Amygdala (tissue), 56 donors: ENCODE results near the gene CXorf38.
A peak's percentile ranks its signal among the peaks of the same experiment; 100 is the strongest.
"Not testable (repeated sequence)": the region's sequence is repeated elsewhere in the genome, so short reads cannot be mapped to it uniquely, and the experiment has no call there.

Experiments
- DNase-seq, 56 donors: peaks; one replicate each; lab custom pipeline; 2025; lab: John Stamatoyannopoulos, UW

The CXorf38 gene

DNA sequence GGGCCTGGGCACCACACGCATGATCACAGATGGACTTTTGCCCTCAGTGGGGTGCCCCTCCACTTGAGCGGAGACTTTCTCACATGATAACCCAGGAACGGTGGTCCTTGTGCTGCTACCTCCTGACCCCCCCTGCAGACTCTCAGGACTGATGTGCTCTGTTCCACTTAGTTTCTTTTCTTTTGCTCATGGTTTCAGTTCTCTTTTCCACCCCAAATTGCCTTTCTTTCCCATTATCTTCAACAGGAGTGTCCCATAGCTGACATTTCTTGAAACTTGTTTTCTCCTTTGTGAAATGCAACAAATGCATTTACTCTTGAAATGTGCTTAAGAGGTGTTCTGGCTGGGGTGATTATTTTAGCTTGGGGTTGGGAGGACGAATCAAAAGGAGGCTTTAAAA is 15.2 kb downstream of the CXorf38 start:
- DNase-seq: no peak

DNA sequence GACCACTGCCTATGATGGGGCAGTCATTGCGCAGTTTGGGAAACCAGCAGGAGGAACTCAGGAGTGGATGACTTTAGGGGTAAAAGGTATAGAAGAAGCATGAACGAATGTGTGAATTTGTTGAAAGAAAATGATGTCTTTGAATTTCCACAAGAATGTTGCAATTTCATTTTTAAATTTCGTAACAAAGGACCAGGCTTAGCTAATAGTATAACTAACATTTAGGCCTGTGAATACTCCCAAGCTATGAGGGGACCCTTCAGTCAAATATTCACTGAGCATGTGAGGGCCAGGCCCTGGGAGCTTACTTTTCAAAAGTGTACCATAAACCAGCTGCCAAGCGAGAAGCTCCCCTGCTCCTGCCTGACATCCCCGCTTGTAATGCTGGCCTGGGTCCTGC is 18.9 kb downstream of the CXorf38 start:
- DNase-seq: no peak

DNA sequence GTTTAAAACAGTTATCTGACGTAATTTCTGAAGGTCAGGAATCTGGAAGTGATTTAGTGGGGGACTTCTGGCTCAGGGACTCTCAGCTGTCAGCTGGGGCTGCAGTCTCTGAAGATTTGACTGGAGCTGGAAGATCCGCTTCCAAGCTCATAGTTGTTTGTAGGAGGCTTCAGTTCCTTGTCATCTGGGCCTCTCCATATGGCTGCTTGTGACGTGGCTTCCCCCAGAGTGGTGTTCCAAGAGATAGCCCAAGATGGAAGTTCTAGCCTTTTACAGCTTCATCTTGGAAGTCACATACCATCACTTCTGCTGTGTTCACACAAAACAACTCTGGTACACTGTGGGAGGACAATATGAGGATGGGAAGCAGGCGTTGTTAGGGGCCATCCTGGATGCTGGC is 22.1 kb downstream of the CXorf38 start:
- DNase-seq: peak in 3 of 56 donors; percentile 0 to 3 (median 2)

DNA sequence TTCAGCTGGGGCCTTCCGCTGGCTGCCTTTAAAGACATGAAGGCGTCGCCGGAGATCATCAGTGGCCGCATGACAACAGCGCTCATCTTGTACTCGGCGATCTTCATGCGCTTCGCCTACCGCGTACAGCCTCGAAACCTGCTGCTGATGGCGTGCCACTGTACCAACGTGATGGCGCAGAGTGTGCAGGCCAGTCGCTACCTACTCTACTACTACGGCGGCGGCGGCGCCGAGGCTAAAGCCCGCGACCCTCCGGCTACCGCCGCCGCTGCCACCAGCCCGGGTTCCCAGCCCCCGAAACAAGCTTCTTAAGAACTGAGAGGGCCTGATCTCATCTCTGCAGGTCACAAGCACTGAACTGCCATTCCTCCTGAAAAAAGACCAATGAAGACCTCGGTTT is 23.7 kb downstream of the CXorf38 start:
- DNase-seq: no peak

DNA sequence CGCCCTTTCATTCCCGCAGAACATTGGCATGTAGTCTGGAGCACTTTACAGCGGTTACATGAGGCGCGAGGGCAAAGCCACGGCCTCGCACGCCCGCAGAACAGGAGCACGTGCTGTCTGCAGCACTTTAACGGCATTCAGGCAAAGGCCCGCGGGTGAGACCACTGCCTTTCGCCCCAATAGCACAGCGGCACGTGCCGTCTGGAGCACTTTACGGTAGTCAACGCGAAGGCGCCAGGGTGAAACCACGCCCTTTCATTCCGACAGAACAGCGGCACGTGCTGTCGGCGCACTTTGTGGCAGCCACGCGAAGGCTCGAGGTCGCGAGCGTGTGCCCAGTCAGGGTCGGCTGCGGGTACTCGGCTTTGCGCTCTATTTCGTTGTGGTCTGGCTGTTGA is 24.2 kb downstream of the CXorf38 start, which contains the start of gene MPC1L:
Gene MPC1L (plus strand): TSS at position 290 of the 398 bp plus-strand sequence. CDS start 138 bp downstream, outside the sequence.
- DNase-seq: no peak

DNA sequence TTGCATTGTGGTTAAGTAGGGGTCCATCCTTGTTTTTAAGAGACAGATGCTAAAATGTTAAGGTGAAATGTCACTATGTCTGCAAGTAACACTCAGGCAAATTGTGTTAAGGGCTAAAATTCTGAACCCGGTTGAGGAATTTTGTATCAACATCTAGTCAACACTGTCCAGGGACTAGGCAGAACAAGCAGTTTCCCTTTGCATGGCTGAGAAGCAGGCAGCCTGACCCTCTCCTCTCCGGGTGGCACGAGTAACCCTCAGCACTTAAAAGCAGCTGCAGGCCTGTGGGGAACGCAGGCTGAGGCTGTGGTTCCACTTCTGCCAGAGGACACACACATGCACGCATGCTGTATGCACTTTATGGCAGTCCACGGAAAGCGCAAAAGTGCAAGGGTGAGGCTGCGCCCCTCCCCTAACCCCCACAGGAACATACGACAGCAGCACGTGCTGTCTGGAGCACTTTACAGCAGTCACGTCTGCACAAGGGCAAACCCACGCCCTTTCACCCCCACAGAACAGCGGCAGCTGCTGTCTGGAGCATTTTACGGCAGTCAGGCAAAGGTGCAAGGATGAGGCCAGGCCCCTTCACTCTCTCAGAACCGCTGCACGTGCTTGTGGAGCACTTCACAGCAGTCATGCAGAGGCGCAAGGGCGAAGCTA is 24.8 kb downstream of the CXorf38 start:
- no peak for DNase-seq

DNA sequence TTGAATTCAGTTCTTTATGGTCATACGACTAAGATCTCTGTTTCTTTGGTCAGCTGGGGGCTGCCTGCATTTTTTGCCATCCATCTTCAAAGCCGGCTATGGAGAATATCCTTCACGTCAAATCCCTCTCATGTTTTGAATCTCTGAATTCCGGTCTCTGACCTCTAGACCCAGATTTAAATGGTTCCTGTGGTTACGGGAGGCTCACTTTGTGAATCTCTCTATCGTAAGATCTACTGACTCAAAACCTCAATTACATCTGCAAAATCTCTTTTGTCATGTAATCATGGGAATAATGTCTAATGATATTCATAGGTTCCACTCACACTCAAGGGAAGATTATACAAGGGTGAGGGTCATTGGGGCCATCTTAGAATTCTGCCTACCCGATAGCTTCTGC is 29.8 kb downstream of the CXorf38 start:
- no peak for DNase-seq

DNA sequence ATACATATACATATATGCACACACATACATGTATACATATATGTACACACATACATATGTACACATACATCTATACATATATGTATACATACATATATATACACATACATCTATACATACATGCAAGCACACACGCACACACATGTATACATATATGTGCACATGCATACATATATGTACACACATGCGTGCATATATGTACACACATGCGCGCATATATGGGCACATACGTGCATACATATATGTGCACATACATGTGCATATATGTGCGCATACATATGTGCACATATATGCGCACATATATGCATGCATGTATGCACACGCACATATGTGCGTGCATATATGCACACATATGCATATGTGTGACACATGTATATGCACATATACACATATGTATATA is 31.4 kb downstream of the CXorf38 start:
- no peak for DNase-seq

DNA sequence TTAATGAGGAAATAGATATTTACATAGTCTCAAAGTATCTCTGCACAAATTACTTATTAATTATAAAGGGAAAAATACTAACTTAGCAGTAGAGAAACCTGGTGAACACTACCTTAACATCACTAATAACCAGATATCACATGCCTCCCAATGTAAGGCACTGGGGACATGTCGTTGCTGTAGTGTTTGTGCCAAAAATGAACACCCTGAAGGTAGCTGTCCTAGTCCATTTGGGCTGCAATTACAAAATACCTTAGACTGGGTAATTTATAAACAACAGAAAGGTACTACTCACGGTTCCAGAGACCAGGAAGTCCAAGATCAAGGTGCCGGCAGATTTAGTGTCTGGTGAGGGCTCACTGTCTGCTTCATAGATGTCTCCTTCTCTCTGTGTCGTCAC is 34.9 kb downstream of the CXorf38 start:
- DNase-seq: no peak

DNA sequence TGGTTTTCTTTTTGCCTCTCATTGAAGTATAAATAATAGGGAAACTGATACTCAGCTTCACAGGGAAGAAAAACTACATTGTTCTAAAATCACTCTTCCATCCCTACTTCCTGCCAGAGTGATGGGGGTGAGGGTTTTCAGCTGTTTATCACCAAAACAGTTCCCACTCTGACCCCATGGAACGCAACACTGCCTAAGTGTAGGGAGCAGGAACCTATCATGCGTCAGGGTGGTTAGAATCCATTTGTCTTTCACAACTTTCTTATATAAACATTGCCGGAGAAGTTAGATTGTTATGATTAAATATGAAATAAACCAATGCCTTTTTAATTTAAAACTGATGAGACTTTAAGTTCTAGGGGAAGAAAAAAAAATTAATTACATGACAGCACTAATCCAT is 40.0 kb downstream of the CXorf38 start:
- DNase-seq: no peak

DNA sequence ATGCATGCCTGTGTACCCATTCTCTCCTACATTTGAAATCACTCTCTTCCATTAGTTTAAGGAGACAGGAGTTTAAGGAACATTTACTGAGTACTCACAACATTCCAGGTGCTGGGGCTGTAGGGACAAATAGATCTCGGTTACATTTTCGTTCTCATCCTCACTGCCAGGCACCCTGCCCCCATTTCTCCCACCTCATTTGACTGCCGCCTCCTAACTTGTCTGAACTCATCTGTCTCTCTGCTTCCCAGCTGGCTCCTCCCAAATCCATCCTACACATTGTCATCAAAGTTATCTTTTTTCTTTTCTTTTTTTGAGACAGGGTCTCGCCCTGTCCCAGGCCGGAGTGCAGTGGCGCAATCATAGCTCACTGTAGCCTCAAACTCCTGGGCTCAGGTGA is 43.9 kb downstream of the CXorf38 start:
- no peak for DNase-seq

DNA sequence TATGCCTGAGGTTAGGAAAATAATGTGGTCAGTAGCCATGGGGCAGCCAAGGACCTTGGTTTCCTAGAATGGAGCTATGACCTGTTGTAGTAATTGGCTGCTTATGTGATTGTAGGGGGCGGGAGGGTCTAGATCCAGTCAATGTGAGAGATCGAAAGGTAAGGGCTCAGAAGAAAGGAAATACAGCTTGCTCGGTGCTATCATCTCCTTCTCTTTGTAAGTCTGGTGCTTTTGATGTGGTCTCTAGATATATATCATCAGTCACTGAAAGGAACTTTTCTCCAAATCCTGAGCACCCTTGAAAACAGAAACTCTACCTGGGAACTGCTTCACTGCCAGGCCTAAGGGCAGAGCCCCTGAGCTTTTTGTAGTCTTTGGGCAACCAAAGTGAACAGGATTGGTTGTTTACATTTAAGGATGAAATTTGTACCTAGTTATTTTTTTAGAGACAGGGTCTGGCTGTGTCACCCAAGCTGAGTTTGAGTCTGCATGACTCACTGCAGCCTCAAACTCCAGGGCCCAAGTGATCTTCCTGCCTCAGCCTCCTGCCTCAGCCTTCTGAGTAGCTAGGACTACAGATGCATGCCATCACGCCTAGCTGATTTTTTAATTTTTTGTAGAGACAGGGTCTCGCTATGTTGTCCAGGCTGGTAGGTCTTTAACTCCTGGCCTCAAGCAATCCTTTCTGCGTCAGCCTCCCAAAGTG is 57.6 kb downstream of the CXorf38 start:
- not testable (repeated sequence) for DNase-seq

DNA sequence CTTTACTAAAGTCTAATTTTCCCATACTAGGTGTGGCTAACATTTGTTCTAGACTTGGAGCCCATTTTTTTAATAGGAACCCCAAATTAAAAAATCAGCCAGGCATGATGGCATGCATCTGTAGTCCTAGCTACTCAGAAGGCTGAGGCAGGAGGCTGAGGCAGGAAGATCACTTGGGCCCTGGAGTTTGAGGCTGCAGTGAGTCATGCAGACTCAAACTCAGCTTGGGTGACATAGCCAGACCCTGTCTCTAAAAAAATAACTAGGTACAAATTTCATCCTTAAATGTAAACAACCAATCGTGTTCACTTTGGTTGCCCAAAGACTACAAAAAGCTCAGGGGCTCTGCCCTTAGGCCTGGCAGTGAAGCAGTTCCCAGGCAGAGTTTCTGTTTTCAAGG is 59.7 kb downstream of the CXorf38 start:
- not testable (repeated sequence) for DNase-seq

DNA sequence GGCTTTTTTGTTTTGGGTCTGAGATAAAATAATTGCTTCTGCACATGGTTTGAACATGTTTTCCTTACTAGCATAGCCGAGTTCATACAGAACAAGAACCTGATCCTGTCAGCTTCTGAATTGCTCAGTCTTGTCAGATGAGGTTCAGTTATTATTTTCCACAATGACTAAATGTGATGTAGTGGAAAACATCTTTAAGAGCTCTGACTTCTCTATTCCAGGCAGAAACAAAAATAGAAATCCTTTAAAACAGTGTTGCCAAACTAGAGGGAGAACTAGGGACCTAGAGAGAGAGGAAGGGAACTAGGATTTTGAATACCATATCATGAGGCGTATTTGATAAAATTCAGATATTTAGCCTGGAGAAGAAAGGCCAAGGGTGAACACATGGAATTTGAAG is 64.5 kb downstream of the CXorf38 start:
- DNase-seq: no peak

DNA sequence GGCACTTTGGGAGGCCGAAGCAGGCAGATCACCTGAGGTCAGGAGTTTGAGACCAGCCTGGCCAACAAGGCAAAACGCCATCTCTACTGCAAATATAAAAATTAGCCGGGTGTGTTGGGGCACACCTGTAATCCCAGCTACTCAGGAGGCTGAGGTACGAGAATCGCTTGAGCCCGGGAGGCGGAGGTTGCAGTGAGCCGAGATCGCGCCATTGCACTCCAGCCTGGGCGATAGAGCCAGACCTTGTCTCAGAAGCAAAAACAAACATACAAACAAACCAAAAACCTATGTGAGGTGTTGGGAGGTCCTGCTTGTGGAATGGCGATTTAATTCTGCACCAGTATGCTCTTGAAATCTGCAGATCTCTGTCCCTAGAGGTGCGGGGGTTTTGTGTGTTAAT is 65.2 kb downstream of the CXorf38 start:
- not testable (repeated sequence) for DNase-seq

DNA sequence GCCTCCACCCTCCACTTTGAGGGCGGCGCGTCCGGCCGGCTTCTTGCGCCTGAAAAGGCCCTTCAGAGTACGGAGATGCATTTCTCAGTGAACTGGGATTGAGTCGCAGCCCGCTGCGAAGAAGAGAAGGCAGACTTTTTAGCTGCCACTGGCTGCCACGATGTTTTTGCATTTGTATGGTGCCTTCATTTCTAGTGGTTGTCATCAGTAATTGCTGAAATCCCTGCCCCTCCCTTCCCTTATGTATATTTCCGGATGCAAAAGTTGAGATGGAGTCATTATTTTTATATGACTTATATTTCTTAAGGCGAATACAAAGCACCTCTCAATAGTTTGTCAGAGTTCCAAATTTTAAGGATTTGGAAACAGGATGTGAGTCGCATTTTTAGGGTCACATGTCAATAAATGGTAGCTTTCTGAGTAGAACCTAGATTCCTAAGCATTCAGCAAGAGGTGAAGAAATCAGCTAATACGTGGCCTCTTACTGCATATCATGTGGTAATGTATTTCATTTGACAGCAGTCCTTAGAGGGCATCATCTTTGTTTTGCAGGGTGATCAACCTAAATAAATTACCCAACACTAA is 65.9 kb downstream of the CXorf38 start:
- DNase-seq: no peak

DNA sequence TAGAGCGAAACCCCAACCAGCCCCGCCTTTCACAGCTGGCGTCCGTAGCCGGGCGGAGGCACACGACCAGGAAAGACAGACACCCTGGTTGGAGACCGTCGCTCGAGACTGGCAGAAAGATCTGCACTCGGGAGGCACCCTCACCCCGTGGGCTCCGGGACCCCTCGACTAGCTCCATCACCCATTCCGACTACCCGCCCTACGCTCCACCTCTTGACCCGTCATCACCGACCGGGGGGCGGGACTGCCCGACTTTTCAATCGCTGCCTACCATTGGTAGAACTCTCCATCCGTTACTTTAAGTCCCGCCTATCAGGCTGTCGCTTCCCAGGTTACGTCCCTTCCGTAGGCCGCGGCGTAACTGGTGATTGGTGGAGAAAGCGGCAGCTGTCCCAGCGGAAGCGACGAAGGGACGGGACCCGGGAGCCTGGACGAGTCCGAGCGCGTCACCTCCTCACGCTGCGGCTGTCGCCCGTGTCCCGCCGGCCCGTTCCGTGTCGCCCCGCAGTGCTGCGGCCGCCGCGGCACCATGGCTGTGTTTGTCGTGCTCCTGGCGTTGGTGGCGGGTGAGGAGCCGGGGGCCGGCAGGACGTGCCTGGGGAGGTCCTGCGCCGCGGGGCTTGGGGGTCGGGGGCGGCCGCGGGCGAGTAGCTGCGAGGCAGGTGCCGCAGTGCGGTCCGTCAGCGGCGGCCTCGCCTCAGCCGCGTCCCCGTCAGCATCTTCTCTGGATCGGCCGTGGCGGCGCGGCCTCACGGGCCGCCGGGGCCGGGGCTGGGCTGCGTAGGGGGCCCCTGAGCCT is 66.6 kb downstream of the CXorf38 start, which contains the start of gene ATP6AP2:
Gene ATP6AP2 (plus strand): TSS at position 434 of the 799 bp plus-strand sequence. CDS start 96 bp downstream, at position 530.
- peak; percentile 2 to 94 (median 83) for DNase-seq

DNA sequence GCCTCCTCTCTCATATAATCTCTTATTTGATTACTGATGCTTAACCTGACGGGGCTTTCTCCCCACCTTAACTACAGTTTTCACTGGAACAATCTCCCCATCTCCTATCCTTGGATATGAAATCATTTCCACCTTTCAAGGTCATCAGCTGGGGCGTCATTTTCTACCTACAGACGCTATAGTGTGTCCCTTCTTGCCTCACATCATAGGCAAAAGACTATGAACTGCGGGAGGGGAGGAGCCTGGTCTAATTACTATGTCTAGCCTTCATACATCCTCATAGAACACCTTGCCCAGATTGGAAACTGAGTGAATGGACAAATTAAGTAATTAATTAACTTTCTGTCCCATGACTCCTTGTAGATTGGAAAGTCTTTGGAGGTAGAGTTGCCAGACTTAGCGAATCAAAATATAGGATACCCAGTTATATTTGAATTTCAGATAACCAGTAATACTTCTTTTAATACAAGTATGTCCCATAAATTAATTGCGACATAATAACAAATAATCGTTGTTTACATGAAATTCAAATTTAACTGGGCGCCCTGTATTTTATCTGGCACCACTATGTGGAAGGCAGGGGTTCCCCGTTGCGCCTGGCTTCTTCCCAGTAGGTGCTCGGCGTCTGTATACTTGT is 67.3 kb downstream of the CXorf38 start:
- DNase-seq: no peak

DNA sequence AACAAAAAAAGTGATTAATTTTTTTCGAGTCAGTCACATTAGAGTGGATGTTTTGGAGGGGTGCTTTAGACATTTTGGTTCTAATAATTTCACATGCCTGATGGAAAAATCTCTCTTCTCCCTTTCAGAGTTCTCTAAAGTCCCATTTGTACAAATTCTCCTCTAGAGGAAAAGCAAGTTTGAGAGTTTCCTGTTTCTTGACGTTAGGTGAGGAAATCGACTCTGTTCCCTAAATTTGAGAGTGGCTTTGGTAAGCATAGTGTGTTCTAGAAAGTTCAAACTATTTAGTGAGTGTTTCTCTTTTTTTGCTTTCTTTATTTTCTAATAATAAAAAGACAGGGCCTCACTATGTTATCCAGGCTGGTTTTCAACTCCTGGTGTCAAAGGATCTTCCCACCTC is 68.2 kb downstream of the CXorf38 start:
- DNase-seq: no peak

DNA sequence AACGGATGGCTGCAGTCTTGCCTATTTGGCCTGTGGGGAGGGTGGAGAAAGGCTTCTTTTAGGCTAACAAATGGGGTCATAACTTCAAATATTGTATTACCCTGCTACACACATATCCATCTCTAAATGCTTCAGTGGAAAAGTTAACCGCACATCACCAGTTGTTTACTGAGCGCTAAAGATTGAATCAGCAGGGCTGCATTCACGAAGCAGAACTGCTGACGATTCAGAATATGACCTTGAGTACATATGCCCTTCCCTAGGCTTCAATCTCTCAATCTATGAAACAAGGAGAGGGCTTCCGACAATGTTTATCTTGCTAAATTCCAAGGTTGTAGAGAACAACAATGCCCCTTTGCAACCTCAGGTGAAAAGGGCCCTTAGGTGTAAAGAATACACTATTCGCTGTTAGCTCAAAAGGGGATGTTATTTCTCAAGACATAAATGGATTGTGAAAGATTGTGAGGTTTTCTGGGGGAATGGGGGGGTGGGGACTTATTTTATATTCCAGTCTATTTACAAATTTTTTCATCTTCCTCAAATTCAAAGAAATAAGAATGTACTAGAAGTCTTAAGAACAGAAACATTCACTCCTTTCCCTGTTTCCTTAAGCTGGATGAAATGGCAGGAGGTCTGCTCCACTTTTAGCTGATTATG is 69.2 kb downstream of the CXorf38 start:
- DNase-seq: no peak
